ENCODE measurements around the gene LINC00237. TPM values are rescaled to one million over a fixed set of nuclear protein-coding genes. Genes with fewer than 3 reads are reported as not detected.

LINC00237 gene
- polyA plus RNA-seq, 1 experiment, result not detected

DNA sequence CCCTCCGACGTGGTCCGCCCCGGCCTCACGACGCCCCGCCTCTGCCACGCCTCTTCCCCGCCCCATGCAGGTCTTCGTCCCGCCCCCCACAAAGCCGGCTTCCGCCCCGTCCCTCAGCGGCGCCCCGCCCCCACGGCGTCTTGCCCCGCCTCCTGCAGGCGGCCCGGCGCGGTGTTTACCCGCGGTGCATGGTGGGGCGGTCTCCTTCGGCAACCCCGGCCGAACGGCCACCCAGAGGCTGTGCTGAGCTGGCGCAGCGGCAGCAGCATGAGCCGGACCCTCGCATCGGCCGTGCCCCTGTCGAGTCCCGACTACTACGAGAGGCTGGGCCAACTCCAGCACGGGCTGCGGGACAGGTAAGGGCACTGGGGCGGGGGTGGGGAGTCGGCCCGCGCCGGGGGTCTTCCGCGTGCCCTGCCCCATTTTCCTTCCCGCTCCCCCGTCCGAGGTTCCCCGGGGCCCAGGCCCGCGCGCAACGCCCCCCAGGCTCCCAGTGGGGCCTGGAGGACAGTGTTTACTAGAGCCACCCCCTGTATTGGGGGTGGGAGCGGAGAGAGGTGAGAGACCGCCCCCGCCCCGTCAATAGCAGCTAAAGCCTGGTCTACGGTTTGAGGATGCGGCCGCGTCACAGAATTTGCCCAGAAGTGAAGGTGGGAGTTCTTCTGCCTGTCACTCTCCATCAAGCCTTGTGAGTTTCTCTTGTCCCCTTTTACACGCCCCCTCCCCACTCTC, 19.9 kb upstream of the LINC00237 start, which contains the start of gene KIZ:
KIZ (plus strand) TSS at position 234 of the 732 bp plus-strand sequence; CDS start at position 268, 34 bp downstream.
- ChIA-PET CTCF (interaction anchor here (0.6 to 7.1 kb wide), 7 partner anchors 17 to 1099 kb away, joined by 3 to 31 read pairs (median 3); no protein-coding TSS in a partner anchor), POLR2A (interaction anchor here (1.1 to 1.9 kb wide), 5 partner anchors 10 to 177 kb away, joined by 3 to 4 read pairs (median 3); partner anchors contain the start of gene XRN2)
- H3K27ac ChIP-seq (ENCODE audit: low read depth, low read length), result peak within 1 kb of the TSS; percentile 66
- peak within 1 kb of the TSS; percentile 81 for H3K4me3 ChIP-seq (ENCODE audit: low read depth, low read length)
- TF ChIP-seq, protein P1, sequence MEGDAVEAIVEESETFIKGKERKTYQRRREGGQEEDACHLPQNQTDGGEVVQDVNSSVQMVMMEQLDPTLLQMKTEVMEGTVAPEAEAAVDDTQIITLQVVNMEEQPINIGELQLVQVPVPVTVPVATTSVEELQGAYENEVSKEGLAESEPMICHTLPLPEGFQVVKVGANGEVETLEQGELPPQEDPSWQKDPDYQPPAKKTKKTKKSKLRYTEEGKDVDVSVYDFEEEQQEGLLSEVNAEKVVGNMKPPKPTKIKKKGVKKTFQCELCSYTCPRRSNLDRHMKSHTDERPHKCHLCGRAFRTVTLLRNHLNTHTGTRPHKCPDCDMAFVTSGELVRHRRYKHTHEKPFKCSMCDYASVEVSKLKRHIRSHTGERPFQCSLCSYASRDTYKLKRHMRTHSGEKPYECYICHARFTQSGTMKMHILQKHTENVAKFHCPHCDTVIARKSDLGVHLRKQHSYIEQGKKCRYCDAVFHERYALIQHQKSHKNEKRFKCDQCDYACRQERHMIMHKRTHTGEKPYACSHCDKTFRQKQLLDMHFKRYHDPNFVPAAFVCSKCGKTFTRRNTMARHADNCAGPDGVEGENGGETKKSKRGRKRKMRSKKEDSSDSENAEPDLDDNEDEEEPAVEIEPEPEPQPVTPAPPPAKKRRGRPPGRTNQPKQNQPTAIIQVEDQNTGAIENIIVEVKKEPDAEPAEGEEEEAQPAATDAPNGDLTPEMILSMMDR (IDR thresholded peaks at IDR 0.05; ENCODE audit: low read depth, low read length), result peak; percentile 35; the same call in 1 of the 2 replicates
- no peaks in the 10 kb centered on the region; the same call in 1 of the 2 replicates for H3K9me3 ChIP-seq (ENCODE audit: control insufficient read depth, insufficient read depth, low read length)
- no peaks in the 10 kb centered on the region for H3K27me3 ChIP-seq (ENCODE audit: control insufficient read depth, insufficient read depth, low read length)
- peak; percentile 86 for DNase-seq (ENCODE audit: low read depth, low spot score)

DNA sequence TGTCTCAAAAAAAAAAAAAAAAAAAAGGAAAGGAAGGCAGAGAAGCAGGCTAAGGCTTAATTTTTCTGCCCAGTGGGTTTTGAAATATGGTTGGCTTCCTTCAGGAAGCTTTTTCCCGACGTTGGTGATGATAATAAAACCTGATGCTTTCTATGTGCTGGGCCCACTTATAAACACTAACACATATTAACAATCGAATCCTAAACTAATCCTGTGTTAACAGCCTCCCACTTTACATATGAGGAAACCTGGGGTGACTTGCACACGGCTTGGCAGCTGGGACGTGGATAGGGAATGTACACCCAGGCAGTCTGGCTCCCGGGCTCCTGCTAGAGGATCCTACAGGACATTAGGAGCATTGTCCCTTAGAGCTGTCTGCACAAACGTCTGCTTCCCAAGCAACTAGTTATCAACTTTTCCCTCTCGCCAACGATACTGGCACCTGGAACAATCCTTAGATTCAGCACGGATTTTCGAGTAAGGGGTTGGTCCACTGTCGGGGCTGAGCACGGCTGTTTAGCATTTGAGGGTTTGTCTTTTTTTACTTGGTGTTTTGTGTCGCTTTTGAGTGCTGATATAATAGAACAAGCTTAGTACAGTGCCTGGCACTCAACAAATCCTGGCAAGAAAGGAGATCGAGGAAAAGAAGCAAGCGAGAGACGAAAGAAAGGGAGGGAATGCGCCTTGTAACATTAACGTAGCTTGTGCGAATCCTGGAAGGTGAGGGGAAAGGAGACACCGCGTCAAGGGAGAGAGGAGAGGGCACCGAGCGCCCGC, 19.1 kb upstream of the LINC00237 start:
- H3K27me3 ChIP-seq (ENCODE audit: control insufficient read depth, insufficient read depth, low read length), result no peaks in the 10 kb centered on the region
- POLR2A ChIA-PET, result interaction anchor here (0.6 to 1.9 kb wide), 6 partner anchors 10 to 292 kb away, joined by 3 to 4 read pairs (median 3); partner anchors contain the start of gene XRN2
- TF ChIP-seq, protein P1 (IDR thresholded peaks at IDR 0.05; ENCODE audit: low read depth, low read length), result peak; percentile 23; the same call in 1 of the 2 replicates
- CTCF ChIA-PET, result interaction anchor here (0.5 to 7.1 kb wide), 6 partner anchors 17 to 1098 kb away, joined by 3 to 31 read pairs (median 3); no protein-coding TSS in a partner anchor
- H3K4me3 ChIP-seq (ENCODE audit: low read depth, low read length), result peak overlapping the region; percentile 81
- DNase-seq (ENCODE audit: low read depth, low spot score), result no peak
- H3K9me3 ChIP-seq (ENCODE audit: control insufficient read depth, insufficient read depth, low read length), result no peaks in the 10 kb centered on the region; the same call in 1 of the 2 replicates
- H3K27ac ChIP-seq (ENCODE audit: low read depth, low read length), result peak overlapping the region; percentile 33

DNA sequence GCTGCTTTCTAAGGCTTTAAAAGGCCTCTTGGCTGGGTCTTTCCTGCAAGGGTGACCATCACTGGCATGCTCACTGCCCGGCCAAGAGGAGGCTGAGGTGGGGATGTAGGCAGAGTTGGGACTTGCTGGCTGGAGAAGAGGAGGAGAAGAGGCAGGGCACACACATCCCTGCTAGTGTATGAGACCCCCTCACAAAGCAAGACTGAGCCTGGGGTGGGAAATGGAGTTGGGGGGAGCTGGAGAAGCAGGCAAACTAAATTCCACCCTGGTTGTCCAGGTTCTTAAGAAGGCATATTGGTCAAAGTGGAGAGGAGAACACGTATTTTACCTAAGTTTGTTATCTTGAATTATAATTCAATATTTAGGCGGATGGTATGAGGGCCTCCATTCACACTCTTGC, 18.0 kb upstream of the LINC00237 start:
- Histone ChIP-seq H3K9me3 (ENCODE audit: control insufficient read depth, insufficient read depth, low read length) (no peaks in the 10 kb centered on the region; the same call in 1 of the 2 replicates), H3K27ac (ENCODE audit: low read depth, low read length) (no peak overlapping the region), H3K27me3 (ENCODE audit: control insufficient read depth, insufficient read depth, low read length) (no peaks in the 10 kb centered on the region), H3K4me3 (ENCODE audit: low read depth, low read length) (no peak overlapping the region)
- ChIA-PET CTCF (no interaction called here), POLR2A (interaction anchor here (0.6 kb wide), 1 partner anchor 291 kb away, joined by 4 read pairs; no protein-coding TSS in a partner anchor)
- no peak for DNase-seq (ENCODE audit: low read depth, low spot score)
- TF ChIP-seq, protein P1 (IDR thresholded peaks at IDR 0.05; ENCODE audit: low read depth, low read length), result no peak

DNA sequence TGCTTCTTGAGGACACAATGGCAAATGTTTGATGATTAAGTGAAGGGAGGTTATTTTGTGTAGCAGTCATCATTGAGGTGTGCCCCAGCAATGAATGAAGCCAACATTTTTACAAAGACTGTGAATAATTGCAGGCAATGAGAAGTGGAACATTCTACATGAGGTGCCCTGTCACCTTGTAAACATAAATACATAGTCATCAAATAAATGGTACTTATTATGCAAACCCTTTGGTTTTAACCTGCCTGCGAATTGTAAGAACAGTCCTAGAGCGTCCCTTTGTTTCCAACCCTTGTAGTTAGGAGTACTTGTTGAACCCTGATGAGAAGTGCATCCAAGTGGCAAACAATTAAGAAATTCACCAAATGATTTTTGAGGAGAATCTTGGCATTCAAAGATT, 12.6 kb upstream of the LINC00237 start:
- POLR2A ChIA-PET, result no interaction called here
- TF ChIP-seq, protein P1 (IDR thresholded peaks at IDR 0.05; ENCODE audit: low read depth, low read length), result no peak

More for the DNA sequence above, 12.6 kb upstream of the LINC00237 start:
- DNase-seq (ENCODE audit: low read depth, low spot score), result no peak
- CTCF ChIA-PET, result interaction anchor here (0.6 kb wide), 1 partner anchor 384 kb away, joined by 6 read pairs; no protein-coding TSS in a partner anchor
- no peak overlapping the region for H3K27ac ChIP-seq (ENCODE audit: low read depth, low read length)
- no peaks in the 10 kb centered on the region for H3K9me3 ChIP-seq (ENCODE audit: control insufficient read depth, insufficient read depth, low read length)
- H3K27me3 ChIP-seq (ENCODE audit: control insufficient read depth, insufficient read depth, low read length), result peaks cover 14% of the 10 kb centered on the region
- H3K4me3 ChIP-seq (ENCODE audit: low read depth, low read length), result no peak overlapping the region

Data from AG04450 (cell line).